Stimulated activated CD8-positive, alpha-beta memory T cell treated with anti-CD3 and anti-CD28 coated beads, Interleukin-15, amount 100 ng/mL, for 48 hours (primary cell): Measurements from ENCODE around the gene FAM50A.

Experiments
- DNase-seq, 2 donors: peaks; one replicate each; pipeline ENCODE4 v3.0.0-alpha.2; 2020; ENCODE audit warnings: low read depth in 2 of 2

FAM50A gene

GRCh38 chrX:154466036-154466435 lies 22.1 kb downstream of the FAM50A start:
- no peak for DNase-seq

- DNase-seq: no peak
Observed at GRCh38 chrX:154466907-154467306, 23.0 kb downstream of the FAM50A start.

GRCh38 chrX:154467556-154467955 lies 23.6 kb downstream of the FAM50A start:
- DNase-seq: no peak

GRCh38 chrX:154468217-154468616 lies 24.3 kb downstream of the FAM50A start:
- no peak for DNase-seq

- DNase-seq: no peak
Observed at GRCh38 chrX:154469114-154469513, 25.2 kb downstream of the FAM50A start.

- no peak for DNase-seq
Observed at GRCh38 chrX:154469880-154470279, 25.9 kb downstream of the FAM50A start.

- DNase-seq: no peak
Observed at GRCh38 chrX:154470434-154470833, 26.5 kb downstream of the FAM50A start.

GRCh38 chrX:154470914-154471568 lies 27.1 kb downstream of the FAM50A start:
- no peak for DNase-seq

- no peak for DNase-seq
Observed at GRCh38 chrX:154471839-154472684, 28.1 kb downstream of the FAM50A start.

GRCh38 chrX:154472685-154473632 lies 29.0 kb downstream of the FAM50A start:
- DNase-seq: no peak

- no peak for DNase-seq
Observed at GRCh38 chrX:154473683-154474082, 29.7 kb downstream of the FAM50A start.

- no peak for DNase-seq
Observed at GRCh38 chrX:154476821-154477220, 32.9 kb downstream of the FAM50A start.

GRCh38 chrX:154477891-154478477 lies 34.0 kb downstream of the FAM50A start:
- no peak for DNase-seq

GRCh38 chrX:154478728-154479622 lies 35.0 kb downstream of the FAM50A start, which contains the start of gene LAGE3:
Gene LAGE3 (minus strand): TSS chrX:154479281. CDS start chrX:154478915, 366 bp downstream.
- DNase-seq: peak; percentile 86 to 88

- no peak for DNase-seq
Observed at GRCh38 chrX:154481195-154481594, 37.3 kb downstream of the FAM50A start.

- no peak for DNase-seq
Observed at GRCh38 chrX:154481911-154482601, 38.1 kb downstream of the FAM50A start.

- DNase-seq: no peak
Observed at GRCh38 chrX:154482786-154483185, 38.8 kb downstream of the FAM50A start.

GRCh38 chrX:154483325-154483724 lies 39.4 kb downstream of the FAM50A start:
- no peak for DNase-seq

- no peak for DNase-seq
Observed at GRCh38 chrX:154484255-154485149, 40.6 kb downstream of the FAM50A start.
